NCI-H510A treated with DMSO at 0.1 percent for 48 hours (cell line): ENCODE measurements around the gene ARHGAP35.
A peak's percentile ranks its signal among the peaks of the same experiment; 100 is the strongest.
"Not testable (repeated sequence)": the region's sequence is repeated elsewhere in the genome, so short reads cannot be mapped to it uniquely, and the experiment has no call there.

Source experiments
- DNase-seq: peaks from one replicate; lab custom pipeline; 2025; lab: John Stamatoyannopoulos, UW

Gene ARHGAP35

GRCh38 chr19:46860846-46861690 is at the start of gene ARHGAP35:
Gene ARHGAP35 (plus strand): TSS chr19:46860997. CDS start chr19:46918676, 57,679 bp downstream.
- DNase-seq: no peak

- peak; percentile 45 for DNase-seq
Observed at GRCh38 chr19:46812977-46813838, 47.6 kb upstream of the ARHGAP35 start.

GRCh38 chr19:46813839-46814358 is 46.9 kb upstream of the ARHGAP35 start:
- peak; percentile 49 for DNase-seq

DNA sequence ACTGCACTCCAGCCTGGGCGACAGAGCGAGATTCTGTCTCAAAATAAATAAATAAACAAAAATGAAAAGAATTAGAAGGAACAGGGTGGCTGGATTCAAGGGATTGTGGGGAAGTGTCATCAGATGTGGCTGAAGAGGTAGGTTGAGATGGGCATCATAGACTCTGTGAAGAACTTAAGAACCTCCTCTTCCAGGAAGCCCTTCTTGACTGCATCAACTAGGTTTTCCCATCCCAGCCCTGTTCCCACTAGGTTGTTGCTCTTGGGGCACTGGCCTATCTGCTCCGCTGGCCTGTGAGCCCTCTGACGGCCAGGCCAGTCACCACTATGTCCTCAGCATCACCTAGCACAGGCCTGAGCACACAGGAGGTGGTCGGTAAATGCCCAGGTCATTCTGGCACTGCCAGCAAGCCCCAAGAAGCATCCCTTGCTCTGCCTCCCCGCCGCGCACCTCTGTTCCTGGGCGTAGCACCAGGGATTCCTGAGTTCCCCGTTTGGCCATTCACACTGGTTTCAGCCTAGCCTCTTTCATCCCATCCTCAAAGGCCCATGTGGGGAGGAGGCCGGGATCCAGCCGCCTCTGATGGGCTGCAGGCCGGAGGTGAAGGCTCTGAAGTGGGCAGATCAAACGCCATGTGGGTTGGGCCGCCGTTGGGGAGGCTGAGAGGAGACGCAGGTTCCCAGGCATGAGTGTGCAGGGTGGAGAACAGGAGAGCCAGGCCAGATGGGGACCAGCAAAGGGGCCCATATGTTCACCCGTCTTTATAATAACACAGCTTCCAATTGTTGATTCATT is 44.8 kb upstream of the ARHGAP35 start:
- DNase-seq: no peak

GRCh38 chr19:46818812-46819211 is 42.0 kb upstream of the ARHGAP35 start:
- DNase-seq: no peak

GRCh38 chr19:46821512-46822409 is 39.0 kb upstream of the ARHGAP35 start:
- DNase-seq: peak; percentile 71

DNA sequence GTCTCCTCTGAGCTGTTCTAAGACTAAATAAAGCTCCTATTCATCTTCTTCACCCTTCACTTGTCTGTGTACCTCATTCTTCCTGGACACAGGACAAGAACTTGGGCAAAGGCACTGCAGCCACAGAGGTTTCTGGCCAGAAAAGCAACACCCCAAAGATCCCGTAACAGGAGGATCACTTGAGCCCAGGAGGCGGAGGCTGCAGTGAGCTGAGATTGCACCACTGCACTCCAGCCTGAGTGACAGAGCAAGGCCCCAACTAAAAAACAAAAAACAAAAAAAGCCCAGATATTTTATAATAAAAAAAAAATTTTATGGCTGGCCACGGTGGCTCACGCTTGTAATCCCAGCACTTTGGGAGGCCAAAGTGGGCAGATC is 38.4 kb upstream of the ARHGAP35 start:
- not testable (repeated sequence) for DNase-seq

DNA sequence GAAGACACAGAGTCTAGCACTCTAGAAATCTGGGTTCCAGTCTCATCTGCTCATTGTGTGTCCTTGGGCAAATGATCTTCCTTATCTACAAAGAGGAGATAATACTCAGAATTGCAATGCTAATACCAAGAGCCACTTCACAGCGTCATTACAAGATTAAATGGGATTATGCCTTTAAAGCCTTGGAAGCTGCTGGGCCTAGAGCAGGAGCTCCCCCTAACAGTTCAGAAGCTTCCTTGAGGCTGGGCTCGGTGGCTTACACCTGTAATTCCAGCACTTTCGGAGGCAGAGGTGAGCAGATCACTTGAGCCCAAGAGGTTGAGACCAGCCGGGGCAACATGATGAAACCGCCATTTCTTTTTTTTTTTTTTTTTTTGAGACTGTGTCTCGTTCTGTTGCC is 37.7 kb upstream of the ARHGAP35 start:
- no peak for DNase-seq

DNA sequence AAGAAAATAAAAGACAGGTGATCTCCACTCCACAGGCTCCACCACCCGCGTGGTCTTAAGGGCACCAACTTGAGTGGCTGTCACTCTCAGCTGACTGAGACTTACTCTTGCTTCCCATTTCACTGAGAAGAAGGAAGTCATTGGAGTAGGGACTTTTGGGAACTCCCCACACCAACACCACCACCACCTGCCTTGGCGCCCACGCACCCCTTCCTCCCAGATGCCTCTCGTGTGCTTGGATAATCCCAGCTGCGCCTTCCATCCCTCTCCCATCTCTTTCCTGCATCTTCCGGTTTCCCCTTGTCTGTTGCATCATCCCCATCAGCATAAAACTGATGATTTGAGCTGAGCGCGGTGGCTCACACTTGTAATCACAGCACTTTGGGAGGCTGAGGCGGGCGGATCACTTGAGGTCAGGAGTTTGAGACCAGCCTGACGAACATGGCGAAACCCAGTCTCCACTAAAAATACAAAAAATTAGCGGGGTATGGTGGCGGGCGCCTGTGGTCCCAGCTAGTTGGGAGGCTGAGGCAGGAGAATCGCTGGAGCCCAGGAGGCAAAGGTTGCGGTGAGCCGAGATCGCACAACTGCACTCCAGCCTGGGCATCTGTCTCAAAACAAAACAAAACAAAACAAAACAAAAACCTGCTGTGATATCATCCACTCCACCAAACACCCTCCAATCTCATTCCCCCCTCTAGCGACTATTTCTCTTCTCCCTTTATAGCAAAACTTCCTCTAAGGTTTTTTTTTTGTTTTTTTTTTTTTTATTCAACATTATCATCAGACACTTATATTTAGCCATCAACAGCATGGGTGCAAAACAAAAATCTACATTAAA is 35.7 kb upstream of the ARHGAP35 start:
- no peak for DNase-seq

- no peak for DNase-seq
Observed at GRCh38 chr19:46825731-46826055, 35.1 kb upstream of the ARHGAP35 start.

GRCh38 chr19:46828484-46828883 is 32.3 kb upstream of the ARHGAP35 start:
- no peak for DNase-seq

GRCh38 chr19:46830864-46831263 is 29.9 kb upstream of the ARHGAP35 start:
- no peak for DNase-seq

DNA sequence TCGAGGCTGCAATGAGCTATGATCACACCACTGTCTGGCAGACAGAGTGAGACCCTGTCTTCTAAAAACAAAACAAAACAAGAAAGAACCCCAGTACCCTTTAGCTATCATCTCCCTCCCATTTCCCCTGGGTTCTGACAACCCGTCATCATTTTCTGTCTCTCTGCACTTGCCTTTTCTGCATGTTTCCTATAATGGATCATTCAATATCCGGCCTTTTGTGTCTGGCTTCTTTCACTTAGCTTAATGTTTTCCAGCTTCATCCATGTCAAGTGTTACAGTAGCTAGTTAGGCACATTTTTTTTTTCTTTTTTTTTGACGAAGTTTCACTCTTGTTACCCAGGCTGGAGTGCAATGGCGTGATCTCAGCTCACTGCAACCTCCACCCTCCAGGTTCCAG is 26.7 kb upstream of the ARHGAP35 start:
- no peak for DNase-seq

GRCh38 chr19:46834984-46835383 is 25.8 kb upstream of the ARHGAP35 start:
- DNase-seq: no peak

- DNase-seq: no peak
Observed at GRCh38 chr19:46838160-46838559, 22.6 kb upstream of the ARHGAP35 start.

DNA sequence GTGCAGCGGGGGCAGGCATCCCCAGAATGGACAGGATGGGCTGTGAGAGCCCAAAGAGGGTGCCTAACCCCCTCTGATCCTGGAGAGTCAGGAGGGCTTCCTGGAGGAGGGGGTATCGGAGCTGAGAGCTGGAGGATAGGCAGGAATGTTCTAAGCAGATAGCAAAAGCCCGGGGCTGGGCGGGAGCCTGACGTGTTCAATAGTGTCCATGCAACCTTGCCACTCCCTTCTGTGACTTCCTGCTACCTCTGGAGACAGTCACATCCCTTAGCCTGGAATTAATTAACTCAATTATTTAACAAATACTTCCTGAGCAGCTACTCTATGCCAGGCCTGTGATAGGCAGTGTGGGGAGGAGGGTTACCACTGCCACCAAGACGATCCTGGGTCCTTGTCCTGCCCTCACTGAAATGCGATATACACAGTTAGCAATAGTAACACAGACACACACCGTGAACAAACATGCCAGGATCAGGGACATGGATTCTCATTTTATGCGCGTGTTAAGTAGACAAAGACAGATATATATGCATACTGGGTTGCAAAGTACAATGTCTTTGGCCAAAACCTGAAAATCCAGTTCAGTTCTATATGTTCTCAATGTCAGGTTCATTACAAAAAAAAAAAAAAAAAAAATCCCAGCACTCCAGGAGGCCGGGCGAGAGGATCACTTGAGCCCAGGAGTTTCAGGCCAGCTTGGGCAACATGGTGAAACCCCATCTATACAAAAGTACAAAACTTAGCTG is 20.9 kb upstream of the ARHGAP35 start:
- peak; percentile 73 for DNase-seq

- peak; percentile 84 for DNase-seq
Observed at GRCh38 chr19:46840498-46840942, 20.3 kb upstream of the ARHGAP35 start.

DNA sequence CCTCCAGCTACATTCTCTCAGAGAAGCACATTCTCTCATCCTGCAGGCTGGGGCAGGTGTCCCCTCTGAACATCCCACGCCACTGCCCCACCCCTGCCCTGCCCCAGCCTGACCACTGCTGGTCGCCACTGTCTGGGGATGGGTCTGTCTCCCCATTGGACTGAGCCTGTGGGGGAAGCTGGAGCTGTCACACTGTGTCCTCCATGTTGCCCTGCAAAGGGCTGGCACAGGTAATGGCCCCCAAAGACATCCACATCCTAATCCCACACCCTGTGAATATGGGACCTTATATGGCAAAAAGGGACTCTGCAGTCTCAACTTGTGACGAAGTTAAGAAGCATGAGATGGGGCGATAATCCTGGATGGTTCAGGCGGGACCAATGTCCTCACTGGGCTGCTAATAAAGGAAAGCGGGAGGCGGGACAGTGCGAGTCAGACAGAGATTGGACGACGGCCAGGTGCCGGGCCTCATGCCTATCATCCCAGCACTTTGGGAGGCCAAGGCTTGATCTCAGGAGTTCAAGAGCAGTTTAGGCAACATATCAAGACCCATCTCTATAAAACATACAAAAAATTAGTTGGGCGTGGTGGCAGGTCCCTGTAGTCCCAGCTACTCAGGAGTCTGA is 19.2 kb upstream of the ARHGAP35 start:
- DNase-seq: no peak

DNA sequence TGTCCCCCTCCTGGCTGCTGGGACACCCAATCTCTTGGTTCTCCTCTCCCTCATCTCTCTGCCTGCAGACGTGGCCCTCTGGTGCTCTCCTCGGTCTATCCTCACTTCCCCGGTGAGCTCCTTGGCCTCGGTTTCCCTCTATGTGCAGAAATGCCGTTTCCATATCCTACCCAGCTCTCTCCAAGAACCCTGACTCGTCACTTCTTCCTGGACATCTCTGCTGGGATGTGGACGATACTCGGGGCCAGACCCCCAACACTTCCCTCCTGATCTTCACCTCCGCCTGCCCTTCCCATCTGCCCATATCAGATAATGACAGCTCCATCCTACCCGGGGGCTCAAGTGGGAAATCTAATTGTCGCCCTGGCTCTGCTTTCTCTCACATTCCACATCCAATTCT is 18.0 kb upstream of the ARHGAP35 start:
- no peak for DNase-seq
